ENCODE results near the gene FBXW8. TPM values are rescaled to one million over a fixed set of nuclear protein-coding genes. Genes with fewer than 3 reads are reported as not detected.

FBXW8 gene
- total RNA-seq, 1 experiment from 2014 or later, result 15.3 TPM

GRCh38 chr12:116928504-116928903 is 17.8 kb downstream of the FBXW8 start:
- no peaks in the 10 kb centered on the region for H3K9me3 Mint-ChIP-seq
- Histone ChIP-seq H4K8ac (replicated peaks; ENCODE audit: insufficient read length, low read depth, low read length) (no peak overlapping the region), H4K91ac (ENCODE audit: insufficient read length, low read depth, low read length) (no peak overlapping the region), H3K79me1 (ENCODE audit: insufficient read depth, low read depth, low read length, poor library complexity, severe bottlenecking) (peaks cover 5% of the 10 kb centered on the region), H2AK5ac (ENCODE audit: insufficient read length, low read length) (no peak overlapping the region), H3T11ph (ENCODE audit: low read length) (no peak overlapping the region), H3K27ac (ENCODE audit: insufficient read length, low read depth, low read length) (no peak overlapping the region), H4K20me1 (ENCODE audit: control insufficient read depth, insufficient read depth, insufficient read length) (no peaks in the 10 kb centered on the region), H3K4me2 (ENCODE audit: insufficient read depth, insufficient read length, low read length) (no peak overlapping the region), H3K14ac (ENCODE audit: insufficient read depth, low read length) (no peak overlapping the region), H3K4me1 (ENCODE audit: insufficient read depth, low read length) (no peaks in the 10 kb centered on the region), H2BK15ac (ENCODE audit: low read depth, low read length) (no peak overlapping the region), H2BK12ac (ENCODE audit: insufficient read length, low read depth, low read length) (no peak overlapping the region), H3K56ac (ENCODE audit: insufficient read length, low read depth, low read length) (no peak overlapping the region), H3K27me3 (ENCODE audit: insufficient read depth, low read length) (no peaks in the 10 kb centered on the region), H4K5ac (ENCODE audit: insufficient read length, low read depth, low read length) (no peak overlapping the region), H2AFZ (ENCODE audit: low read length) (no peak overlapping the region), H3K23me2 (ENCODE audit: insufficient read length, low read depth, low read length, poor library complexity, severe bottlenecking) (no peaks in the 10 kb centered on the region), H2BK20ac (ENCODE audit: low read depth, low read length, poor library complexity, severe bottlenecking) (no peak overlapping the region), H3K23ac (ENCODE audit: insufficient read length, low read depth, low read length) (no peak overlapping the region), H3K9me3 (ENCODE audit: control insufficient read depth, low read depth, low read length) (no peaks in the 10 kb centered on the region), H3K79me2 (ENCODE audit: insufficient read depth, low read length) (no peaks in the 10 kb centered on the region), H3K4ac (ENCODE audit: low read depth, low read length) (no peak overlapping the region), H3K9ac (ENCODE audit: extremely low read depth, insufficient read length, low read length) (no peak overlapping the region), H2BK5ac (ENCODE audit: insufficient read length, low read length) (no peak overlapping the region), H3K18ac (ENCODE audit: insufficient read length, low read depth, low read length) (no peak overlapping the region), H2BK120ac (ENCODE audit: low read depth, low read length, poor library complexity, severe bottlenecking) (no peak overlapping the region)
- WGBS (ENCODE audit: extremely low coverage, insufficient read length, low lambda C conversion rate), result no CpG with 5 or more reads among the region's 5 CpGs
- peaks cover 6 to 20% (median 17%) of the 10 kb centered on the region in 3 experiments; a peak in 6 of 7 replicates for H3K36me3 Mint-ChIP-seq (ENCODE audit: insufficient read depth in 1 of 3, low read depth in 3 of 3)
- peak overlapping the region in 2 of 3 experiments; percentile 69 to 86; a peak in 2 of 7 replicates for H3K27ac Mint-ChIP-seq
- H3K4me1 Mint-ChIP-seq, result peaks cover 7 to 9% of the 10 kb centered on the region in 2 experiments
- TF ChIP-seq, protein P1, sequence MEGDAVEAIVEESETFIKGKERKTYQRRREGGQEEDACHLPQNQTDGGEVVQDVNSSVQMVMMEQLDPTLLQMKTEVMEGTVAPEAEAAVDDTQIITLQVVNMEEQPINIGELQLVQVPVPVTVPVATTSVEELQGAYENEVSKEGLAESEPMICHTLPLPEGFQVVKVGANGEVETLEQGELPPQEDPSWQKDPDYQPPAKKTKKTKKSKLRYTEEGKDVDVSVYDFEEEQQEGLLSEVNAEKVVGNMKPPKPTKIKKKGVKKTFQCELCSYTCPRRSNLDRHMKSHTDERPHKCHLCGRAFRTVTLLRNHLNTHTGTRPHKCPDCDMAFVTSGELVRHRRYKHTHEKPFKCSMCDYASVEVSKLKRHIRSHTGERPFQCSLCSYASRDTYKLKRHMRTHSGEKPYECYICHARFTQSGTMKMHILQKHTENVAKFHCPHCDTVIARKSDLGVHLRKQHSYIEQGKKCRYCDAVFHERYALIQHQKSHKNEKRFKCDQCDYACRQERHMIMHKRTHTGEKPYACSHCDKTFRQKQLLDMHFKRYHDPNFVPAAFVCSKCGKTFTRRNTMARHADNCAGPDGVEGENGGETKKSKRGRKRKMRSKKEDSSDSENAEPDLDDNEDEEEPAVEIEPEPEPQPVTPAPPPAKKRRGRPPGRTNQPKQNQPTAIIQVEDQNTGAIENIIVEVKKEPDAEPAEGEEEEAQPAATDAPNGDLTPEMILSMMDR (conservative IDR thresholded peaks at IDR 0.05), result no peak
- H3K27me3 Mint-ChIP-seq (ENCODE audit: low read depth), result no peaks in the 10 kb centered on the region
- DNase-seq, result no peak
- no peak overlapping the region for H3K4me3 Mint-ChIP-seq
